22Rv1 (cell line): ENCODE data around the gene GEMIN7.

ENCODE experiments used
- H3K27ac ChIP-seq: fragments of 450-650 bp; 2 replicates; pipeline ENCODE4 v1.5.1; 2017
- ZFX ChIP-seq: fragments of 450-650 bp; IDR thresholded peaks from 2 replicates; pipeline ENCODE4 v1.6.1; 2017; ENCODE audit warnings: antibody characterized with exemption, borderline replicate concordance
- TF ChIP-seq, protein P1 (sequence below): fragments of 450-650 bp; IDR thresholded peaks from 2 replicates; pipeline ENCODE4 v1.5.1; 2017; ENCODE audit warnings: mild to moderate bottlenecking

The GEMIN7 gene

DNA sequence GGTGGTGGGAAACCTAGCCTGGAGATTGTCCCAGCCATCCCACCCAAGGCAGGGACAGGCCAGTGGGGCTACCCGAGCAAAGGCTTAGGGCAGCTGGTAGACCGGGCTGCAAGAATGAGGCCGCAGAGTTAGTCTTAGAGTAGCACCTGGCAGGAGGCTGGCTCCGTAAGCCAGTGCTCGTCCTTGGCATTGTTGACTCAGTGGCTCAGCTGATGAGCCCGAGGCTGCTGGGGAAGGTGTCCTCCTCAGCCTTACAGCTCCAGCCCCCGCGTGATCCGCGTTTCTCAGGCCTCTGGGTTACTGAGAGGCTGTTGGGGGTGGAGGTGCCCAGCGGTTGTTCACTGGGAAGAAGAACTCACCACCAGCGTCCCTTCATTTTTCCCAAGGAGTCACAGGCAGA is 38.6 kb downstream of the GEMIN7 start:
- H3K27ac ChIP-seq = peak overlapping the region; percentile 82

DNA sequence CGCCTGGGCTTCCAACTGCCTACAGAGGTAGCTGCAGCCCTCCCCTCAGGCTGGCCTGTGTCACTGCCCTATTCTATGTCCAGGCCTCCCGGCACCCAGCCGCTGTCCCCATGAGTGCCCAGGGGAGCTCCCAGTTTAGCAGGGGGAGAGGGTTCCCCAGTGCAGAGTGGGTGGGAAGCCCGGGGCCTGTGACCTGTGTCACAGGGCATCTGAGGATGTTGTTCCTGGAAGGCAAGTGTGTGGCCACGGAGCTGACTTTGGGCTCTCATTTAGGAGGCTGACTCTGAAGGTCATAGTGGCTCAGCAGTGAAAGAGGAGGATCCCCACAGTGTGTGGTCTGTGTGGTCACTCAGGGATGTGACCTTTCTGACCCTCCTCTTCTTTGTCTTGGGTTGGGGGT is 39.0 kb downstream of the GEMIN7 start:
- TF ChIP-seq ZFX = no peak
- TF ChIP-seq, protein P1, sequence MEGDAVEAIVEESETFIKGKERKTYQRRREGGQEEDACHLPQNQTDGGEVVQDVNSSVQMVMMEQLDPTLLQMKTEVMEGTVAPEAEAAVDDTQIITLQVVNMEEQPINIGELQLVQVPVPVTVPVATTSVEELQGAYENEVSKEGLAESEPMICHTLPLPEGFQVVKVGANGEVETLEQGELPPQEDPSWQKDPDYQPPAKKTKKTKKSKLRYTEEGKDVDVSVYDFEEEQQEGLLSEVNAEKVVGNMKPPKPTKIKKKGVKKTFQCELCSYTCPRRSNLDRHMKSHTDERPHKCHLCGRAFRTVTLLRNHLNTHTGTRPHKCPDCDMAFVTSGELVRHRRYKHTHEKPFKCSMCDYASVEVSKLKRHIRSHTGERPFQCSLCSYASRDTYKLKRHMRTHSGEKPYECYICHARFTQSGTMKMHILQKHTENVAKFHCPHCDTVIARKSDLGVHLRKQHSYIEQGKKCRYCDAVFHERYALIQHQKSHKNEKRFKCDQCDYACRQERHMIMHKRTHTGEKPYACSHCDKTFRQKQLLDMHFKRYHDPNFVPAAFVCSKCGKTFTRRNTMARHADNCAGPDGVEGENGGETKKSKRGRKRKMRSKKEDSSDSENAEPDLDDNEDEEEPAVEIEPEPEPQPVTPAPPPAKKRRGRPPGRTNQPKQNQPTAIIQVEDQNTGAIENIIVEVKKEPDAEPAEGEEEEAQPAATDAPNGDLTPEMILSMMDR = no peak
- H3K27ac ChIP-seq = peak overlapping the region; percentile 82

More for the DNA sequence above, 38.6 kb downstream of the GEMIN7 start:
- no peak for TF ChIP-seq ZFX
- TF ChIP-seq, protein P1 = no peak

DNA sequence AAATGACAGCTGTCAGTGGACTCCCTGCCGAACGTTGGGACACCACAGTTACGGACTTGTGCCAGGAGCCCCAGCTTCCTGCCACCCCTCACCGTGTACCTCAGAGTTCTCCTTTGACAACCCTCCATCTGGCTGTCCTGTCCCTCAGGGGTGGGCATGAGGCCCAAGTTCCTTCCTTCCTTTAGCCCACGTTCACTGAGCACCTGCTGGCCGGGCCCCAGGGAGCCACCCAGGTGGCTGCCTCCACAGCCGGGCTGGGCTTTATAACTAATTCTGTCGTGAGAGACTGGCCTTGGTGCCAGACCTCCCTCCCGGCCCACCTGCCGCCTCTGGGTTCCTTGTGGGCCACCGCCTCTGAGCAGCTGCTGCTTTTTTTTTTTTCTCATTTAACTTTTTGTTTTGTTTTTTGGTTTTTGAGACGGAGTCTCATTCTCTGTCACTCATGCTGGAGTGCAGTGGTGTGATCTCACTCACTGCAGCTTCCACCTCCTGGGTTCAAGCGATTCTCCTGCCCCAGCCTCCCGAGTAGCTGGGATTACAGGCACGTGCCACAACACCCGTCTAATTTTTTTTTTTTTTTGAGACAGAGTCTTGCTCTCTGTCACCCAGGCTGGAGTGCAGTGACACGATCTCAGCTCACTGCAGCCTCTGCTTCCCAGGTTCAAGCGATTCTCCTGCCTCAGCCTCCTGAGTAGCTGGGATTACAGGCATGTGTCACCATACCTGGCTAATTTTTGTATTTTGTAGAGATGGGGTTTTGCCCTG is 39.7 kb downstream of the GEMIN7 start:
- H3K27ac ChIP-seq = peak overlapping the region; percentile 82

DNA sequence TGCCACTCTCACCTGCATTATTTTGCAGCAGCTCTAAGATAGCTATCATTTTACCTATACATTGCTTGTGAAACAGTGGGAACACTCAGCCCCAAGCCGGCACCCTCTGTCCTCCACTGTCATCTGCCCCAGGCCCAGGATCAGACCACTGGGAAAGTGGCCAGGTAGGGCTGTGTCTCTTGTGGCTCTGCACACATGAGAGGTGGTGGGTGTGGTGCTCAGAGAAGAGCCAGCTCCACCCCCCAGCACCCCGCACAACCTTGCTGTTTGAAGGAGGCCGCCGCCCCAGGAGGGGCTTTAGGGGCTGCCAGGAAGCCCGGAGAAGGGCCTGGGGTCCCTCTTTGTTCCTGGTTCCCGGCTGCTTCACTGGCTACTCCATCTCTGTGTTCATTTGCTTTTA is 40.5 kb downstream of the GEMIN7 start:
- H3K27ac ChIP-seq = peak overlapping the region; percentile 82
- no peak for TF ChIP-seq ZFX
- TF ChIP-seq, protein P1 = no peak

DNA sequence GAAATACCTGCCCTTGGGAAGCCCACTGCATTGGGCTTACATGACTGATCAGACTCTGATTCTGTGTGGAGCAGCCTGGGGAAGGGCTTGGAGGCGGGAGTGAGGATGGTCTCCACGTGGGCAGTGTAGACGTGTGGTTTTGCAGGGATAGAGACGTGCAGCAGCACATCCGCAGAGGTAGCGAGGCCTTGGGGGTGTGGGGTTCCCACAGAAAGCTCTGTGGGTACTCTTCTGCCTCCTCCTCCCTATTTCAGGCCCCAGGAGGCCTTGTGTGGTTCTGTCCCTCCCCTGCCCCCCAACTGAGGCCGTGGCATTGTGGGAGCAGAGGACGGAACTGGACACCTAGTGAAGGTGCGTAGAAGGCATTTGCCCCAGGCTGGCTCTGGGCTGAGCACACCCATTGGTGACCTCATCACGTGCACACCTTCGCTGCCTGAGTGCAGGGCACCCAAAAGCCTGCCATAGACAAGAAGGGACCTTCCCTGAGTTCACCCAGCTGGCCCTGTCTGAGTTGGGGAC is 42.8 kb downstream of the GEMIN7 start:
- TF ChIP-seq ZFX = no peak
- TF ChIP-seq, protein P1 = no peak
- peak overlapping the region; percentile 79 for H3K27ac ChIP-seq

DNA sequence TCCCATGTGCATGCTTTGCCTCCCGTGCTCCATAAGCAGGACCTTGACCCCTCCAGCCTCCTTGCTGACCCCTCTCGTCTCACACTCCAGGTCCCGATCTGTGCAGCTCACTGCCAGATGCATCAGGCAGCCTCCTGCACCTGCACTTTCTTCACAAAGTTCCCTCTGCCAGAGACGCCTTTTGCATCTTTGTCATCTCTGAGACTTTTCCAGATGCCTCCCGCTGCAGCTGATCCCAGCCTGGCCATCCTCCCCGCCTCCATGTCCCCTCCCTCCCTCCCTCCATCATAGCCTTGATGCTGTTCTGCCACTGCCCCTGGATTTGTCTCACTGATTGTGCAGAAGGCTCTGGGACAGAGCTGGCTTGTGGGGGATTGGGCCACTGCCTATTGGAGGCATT is 43.8 kb downstream of the GEMIN7 start:
- no peak for TF ChIP-seq ZFX
- TF ChIP-seq, protein P1 = no peak
- peak overlapping the region; percentile 79 for H3K27ac ChIP-seq

DNA sequence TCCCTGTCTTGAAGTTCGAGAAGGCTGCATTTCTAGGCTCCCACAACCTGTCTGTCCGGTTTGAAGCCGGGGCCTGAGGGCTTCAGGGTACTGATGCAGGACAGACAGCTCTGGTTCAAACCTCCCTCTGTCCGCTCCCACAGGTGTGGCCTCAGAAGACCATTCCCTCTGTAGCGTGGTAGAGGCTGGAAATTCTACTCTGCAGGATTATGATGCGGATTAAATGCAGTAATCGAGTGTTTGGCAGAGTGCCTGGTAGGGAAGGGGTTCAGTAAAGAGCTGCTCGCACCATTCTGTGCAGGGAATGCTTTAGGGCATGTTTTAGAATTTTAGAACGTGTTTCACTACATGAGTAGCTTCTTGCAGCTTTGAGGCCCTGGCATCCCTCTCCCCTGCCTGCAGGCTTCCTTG is 44.4 kb downstream of the GEMIN7 start:
- H3K27ac ChIP-seq = peak overlapping the region; percentile 79
- TF ChIP-seq, protein P1 = no peak
- no peak for TF ChIP-seq ZFX
